ENCODE results near the gene TTC9C.
"Not testable (repeated sequence)": the region's sequence is repeated elsewhere in the genome, so short reads cannot be mapped to it uniquely, and the experiment has no call there.

Gene TTC9C

GRCh38 chr11:62709247-62710000, 18.9 kb upstream of the TTC9C start:
- peak; percentile 86 to 97 for DNase-seq (ENCODE audit: low read depth in 1 of 2, low spot score in 1 of 2)

- peak in 1 of 2 donors; percentile 16 for DNase-seq (ENCODE audit: low read depth in 1 of 2, low spot score in 1 of 2)
Observed at GRCh38 chr11:62710001-62710345, 18.3 kb upstream of the TTC9C start.

GRCh38 chr11:62712276-62712812, 15.9 kb upstream of the TTC9C start:
- no peak for DNase-seq (ENCODE audit: low read depth in 1 of 2, low spot score in 1 of 2)

- DNase-seq (ENCODE audit: low read depth in 1 of 2, low spot score in 1 of 2), result no peak
Observed at GRCh38 chr11:62712861-62713260, 15.4 kb upstream of the TTC9C start.

GRCh38 chr11:62713343-62713742, 14.9 kb upstream of the TTC9C start:
- DNase-seq (ENCODE audit: low read depth in 1 of 2, low spot score in 1 of 2), result no peak

GRCh38 chr11:62715150-62716130, 12.8 kb upstream of the TTC9C start:
- no peak for DNase-seq (ENCODE audit: low read depth in 1 of 2, low spot score in 1 of 2)

GRCh38 chr11:62716206-62716605, 12.1 kb upstream of the TTC9C start:
- DNase-seq (ENCODE audit: low read depth in 1 of 2, low spot score in 1 of 2), result no peak

- DNase-seq (ENCODE audit: low read depth in 1 of 2, low spot score in 1 of 2), result no peak
Observed at GRCh38 chr11:62716816-62717215, 11.5 kb upstream of the TTC9C start.

GRCh38 chr11:62719302-62719978, 8.8 kb upstream of the TTC9C start:
- no peak for DNase-seq (ENCODE audit: low read depth in 1 of 2, low spot score in 1 of 2)

- DNase-seq (ENCODE audit: low read depth in 1 of 2, low spot score in 1 of 2), result no peak
Observed at GRCh38 chr11:62721994-62722393, 6.3 kb upstream of the TTC9C start.

- no peak for DNase-seq (ENCODE audit: low read depth in 1 of 2, low spot score in 1 of 2)
Observed at GRCh38 chr11:62724171-62724570, 4.1 kb upstream of the TTC9C start.

- no peak for DNase-seq (ENCODE audit: low read depth in 1 of 2, low spot score in 1 of 2)
Observed at GRCh38 chr11:62725646-62726045, 2.6 kb upstream of the TTC9C start.

GRCh38 chr11:62726156-62726914, 2.0 kb upstream of the TTC9C start:
- DNase-seq (ENCODE audit: low read depth in 1 of 2, low spot score in 1 of 2), result no peak

- no peak for DNase-seq (ENCODE audit: low read depth in 1 of 2, low spot score in 1 of 2)
Observed at GRCh38 chr11:62726915-62727164, 1.4 kb upstream of the TTC9C start.

GRCh38 chr11:62727165-62727871, 968 bp upstream of the TTC9C start, which contains the start of gene HNRNPUL2:
TSS of gene HNRNPUL2 (minus strand) at chr11:62727457. CDS start at chr11:62727156, 301 bp downstream.
- DNase-seq (ENCODE audit: low read depth in 1 of 2, low spot score in 1 of 2), result peak; percentile 88 to 99

GRCh38 chr11:62727872-62728170, 465 bp upstream of the TTC9C start:
- peak; percentile 51 to 87 for DNase-seq (ENCODE audit: low read depth in 1 of 2, low spot score in 1 of 2)

GRCh38 chr11:62730076-62730475, 1.8 kb downstream of the TTC9C start:
- not testable (repeated sequence) for DNase-seq (ENCODE audit: low read depth in 1 of 2, low spot score in 1 of 2)

GRCh38 chr11:62732830-62733229, 4.5 kb downstream of the TTC9C start:
- DNase-seq (ENCODE audit: low read depth in 1 of 2, low spot score in 1 of 2), result no peak

- DNase-seq (ENCODE audit: low read depth in 1 of 2, low spot score in 1 of 2), result no peak
Observed at GRCh38 chr11:62737196-62737595, 8.9 kb downstream of the TTC9C start.

GRCh38 chr11:62747475-62748160, 19.3 kb downstream of the TTC9C start:
- DNase-seq (ENCODE audit: low read depth in 1 of 2, low spot score in 1 of 2), result no peak

All from activated CD4-positive, alpha-beta T cell treated with anti-CD3 and anti-CD28 coated beads, Interleukin-2, amount 50 U/mL, for 24 hours (primary cell).